Fibroblast of skin of right quadriceps (primary cell): ENCODE results near the gene SPATA3.
"Not testable (repeated sequence)": the region's sequence is repeated elsewhere in the genome, so short reads cannot be mapped to it uniquely, and the experiment has no call there.

Source experiments
- DNase-seq: peaks from one replicate; pipeline ENCODE4 v3.0.0-alpha.2; 2013

SPATA3 gene

DNA sequence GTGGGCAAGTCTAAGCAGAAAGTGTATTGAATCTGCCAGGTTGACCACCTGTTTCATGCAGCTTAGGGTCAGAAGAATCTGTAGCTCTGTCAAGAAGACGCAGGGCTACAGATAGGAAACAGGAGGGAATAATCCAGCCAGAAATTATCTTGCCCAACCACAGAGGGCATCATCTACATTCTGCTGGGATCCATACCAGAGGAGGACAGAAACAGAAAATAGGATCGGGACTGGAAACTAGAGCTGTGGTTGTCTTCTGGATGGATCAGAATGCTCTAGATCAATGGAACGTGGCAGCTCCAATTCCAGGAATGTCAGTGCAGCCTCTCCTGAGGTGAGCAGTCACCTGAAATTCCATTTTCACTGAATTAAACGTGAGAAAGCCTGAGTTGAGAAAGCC lies 3.6 kb downstream of the SPATA3 start:
- DNase-seq = no peak

DNA sequence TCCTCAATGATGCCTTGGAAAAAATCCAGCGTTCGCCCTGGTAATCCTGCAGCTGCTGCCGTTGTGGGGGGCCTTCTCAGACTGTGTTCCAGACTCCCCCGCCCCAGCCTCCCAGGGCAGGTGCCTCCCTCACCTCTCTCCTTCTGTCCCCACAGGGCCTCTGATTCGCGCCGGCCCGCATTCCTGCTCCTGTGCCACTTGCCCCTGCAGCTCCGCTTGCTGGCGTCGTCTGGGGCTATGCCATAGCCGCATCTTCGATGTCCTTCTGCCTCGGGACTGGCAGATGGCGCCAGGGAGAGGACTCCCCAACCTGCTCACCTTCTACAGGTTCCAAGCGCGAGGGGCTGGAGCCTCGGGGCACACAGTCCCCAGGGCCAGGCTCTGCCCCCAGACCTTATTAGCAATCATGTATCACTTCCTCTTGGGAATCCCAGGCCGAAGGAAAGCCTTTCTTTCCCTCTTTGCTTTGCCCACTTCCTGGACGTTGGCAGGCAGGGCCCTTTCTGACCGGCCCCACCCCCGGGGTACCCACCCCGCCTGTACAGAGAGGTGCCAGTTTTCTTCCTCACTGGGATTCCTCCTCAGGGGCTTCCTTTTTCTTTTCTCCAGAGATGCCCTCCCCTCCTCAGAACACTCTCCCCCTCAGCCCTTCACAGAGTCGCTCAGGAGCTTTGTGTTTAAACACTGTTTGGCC lies 4.4 kb downstream of the SPATA3 start:
- DNase-seq = no peak

DNA sequence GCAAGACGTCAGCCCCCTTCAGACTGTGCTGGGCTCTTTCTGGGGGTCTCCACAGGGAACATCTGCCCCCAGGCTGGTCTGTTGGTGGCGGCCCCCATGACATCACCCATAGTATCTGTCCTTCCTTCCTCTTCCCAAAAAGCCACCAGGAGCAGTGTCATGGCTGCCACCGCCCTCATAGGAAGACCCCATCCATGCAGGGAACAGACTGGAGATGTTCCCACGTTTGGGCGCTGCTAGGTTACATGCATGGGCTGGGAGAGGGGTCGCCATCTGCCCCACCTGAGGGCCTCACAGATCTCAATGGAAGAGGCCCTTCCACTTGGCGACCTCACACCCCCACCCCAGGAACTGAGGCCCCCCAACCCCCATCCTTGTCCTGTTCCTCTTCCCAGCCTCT lies 5.1 kb downstream of the SPATA3 start:
- DNase-seq = no peak

DNA sequence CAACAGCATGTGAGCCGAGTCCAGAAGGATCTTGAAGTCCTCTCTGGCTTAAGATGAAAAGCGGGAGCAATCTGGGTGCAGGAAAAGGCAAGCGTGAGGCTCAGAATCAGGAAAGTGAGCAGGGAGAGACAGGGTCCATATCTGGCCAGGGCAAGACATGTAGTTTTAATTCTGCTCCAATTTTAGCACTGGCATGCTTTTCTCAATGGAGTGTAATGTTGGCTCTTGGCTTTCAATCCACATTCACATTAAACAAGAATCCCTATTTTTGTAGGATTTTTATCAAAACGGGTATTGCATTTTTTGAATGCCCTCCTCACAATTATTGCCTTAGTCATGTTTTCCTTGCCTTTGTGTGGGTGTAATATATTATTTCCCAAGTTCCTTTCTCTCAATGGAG lies 6.0 kb downstream of the SPATA3 start:
- DNase-seq = no peak

DNA sequence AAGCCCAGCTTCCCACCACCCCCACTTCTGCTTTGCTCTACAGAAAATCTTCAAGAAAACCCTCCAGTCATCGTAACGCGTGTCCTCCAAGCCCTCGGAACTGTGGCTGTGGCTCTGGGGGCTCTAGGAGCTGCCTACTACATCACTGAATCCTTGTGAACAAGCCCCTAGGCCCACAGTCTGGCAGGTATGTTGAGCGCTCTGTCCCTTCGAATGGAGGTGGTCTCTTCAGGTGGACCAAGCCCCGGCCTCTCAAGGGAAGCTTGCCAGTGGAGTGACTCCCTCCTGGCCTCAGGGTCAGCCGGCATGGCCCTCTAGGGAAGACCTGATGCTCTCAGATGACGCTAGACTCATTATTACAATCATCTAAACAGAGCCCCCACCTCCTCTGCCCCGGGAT lies 6.7 kb downstream of the SPATA3 start:
- no peak for DNase-seq

DNA sequence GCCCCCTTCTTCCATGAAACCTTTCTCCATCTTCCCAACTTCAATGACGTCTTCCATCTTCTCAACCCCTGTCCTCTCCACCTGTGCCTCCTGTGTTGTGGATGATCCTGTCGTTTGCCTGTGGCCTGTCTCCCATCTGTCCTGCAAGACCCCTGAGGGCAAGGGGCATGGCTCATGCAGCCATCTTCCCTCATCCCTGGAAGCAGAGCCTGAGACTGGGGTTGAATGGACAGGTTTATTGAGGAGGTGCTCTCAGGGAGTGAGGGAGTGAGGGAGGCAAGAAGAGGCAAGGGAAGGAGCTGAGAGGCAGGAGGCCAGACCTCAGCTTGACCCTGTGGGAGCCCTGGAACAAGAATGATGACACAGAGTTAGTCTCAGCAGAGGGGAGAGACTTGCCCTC lies 7.3 kb downstream of the SPATA3 start:
- DNase-seq = no peak

DNA sequence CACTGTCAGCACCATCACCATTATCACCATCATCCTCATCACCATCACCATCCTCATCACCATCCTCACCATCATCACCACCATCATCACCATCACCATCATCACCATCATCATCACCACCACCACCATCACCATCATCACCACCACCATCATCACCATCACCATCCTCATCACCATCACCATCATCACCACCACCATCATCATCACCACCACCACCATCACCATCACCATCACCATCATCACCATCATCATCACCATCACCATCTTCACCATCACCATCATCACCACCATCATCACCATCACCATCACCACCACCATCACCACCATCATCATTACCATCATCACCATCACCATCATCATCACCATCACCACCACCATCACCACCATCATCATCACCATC lies 9.0 kb downstream of the SPATA3 start:
- not testable (repeated sequence) for DNase-seq

DNA sequence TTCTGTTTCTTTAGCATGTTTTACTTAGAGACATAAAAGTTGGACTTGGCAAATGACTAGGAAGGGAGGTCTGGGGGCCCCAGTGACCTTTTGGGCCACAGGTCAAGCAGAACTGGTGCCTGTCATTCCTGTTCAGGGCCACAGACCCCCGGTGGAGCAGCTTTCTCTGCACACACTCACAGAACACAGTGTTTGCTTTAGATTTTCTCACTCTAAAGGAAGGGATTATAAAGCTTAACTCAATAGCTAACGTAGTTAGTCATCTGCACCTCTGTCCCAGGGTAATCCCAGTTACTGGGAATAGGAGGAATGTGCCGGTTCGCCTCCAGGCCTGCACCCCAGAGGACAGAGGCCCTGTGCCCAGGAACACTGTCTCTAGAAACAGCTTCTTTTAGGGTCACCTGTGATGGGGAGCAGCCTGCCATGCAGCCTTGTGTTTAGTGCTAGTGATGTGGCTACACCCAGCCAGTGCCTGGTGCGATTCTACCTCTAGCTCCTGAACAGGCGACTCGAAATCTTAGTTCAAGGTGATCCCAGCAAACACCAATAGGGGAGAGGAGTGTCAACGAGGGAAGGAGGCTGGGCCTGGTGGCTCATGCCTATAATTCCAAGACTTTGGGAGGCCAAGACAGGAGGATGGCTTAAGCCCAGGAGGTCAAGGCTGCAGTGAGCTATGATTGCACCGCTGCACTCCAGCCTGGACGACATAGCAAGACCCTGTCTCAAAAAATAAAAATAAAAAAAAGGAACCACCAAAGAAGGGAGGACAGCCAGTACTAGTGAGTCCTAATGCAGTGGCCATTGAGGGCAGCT lies 11.6 kb downstream of the SPATA3 start:
- DNase-seq = no peak

DNA sequence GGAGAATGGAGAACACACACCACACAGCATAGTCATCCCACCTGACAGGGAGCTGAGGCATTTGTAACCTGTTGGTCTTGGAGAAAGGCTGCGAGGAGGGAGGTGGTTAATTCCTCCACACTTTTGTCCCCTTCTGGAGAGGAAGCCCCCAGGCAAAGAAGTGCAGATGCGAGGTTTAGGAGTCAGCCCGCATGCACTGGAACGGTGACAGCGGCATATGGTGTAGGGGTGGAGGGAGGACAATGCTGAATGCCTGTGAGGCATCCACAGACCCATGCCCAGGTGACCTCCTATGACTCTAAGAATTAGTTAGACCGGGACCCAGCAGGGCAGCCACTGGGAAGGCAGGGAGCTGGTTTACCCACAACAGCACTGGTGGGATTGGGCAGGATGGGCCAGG lies 12.2 kb downstream of the SPATA3 start:
- no peak for DNase-seq

DNA sequence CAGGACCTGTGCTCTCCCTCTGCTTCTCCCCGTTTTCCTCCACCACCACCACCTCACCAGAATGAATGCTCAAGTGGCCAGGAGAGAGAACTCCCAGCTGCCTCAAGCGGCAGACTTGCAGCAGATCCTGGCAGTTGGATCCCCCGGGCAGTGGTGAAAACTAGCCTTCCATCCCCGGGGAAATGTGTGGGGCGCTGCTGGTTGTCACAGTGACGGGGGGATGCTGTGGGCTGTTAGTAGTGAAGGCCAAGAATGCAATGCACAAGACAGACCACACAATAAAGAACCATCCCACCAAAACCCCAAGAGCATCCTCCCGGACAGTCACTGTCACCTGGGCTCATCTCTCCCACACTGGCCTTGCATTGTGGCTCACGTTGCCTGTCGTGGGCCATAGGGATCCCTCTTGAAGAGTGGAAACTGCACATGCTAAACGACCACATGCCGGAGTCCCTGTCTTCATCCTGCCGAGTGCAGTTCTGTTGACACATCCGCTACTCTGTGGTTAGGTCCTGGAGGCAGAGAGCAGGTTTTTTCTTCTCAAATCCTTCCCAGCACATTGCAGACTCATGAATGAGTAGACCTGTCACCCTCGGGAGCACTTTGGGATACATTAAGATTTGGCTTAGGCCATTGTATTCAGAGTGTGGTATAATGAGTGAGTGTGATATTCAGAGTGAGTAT lies 13.5 kb downstream of the SPATA3 start:
- no peak for DNase-seq

DNA sequence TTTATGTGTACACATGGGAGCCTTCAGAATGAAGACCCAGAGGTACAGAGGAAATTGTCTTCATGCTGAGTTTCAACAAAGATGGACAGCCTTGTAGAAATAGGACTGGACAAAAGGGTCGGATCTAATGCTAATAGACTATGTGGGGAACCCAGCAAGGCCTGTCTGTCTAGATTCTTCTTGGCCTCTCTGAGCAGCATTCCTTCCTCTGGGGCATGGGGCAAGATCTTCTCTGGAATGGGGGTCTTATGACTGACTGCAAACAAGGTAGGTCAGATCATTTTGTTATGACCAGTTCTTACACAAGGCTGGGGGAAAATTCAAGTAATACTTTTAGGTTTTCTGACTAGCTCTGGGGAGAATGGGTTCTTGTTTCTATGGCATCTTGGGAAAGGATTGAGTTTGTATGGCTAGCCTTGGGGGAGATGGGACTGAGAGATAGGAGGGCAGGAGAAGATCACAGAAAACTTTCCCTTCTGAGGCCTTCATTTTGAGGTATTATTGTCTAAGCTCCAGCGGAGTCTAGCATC lies 14.3 kb downstream of the SPATA3 start:
- no peak for DNase-seq

DNA sequence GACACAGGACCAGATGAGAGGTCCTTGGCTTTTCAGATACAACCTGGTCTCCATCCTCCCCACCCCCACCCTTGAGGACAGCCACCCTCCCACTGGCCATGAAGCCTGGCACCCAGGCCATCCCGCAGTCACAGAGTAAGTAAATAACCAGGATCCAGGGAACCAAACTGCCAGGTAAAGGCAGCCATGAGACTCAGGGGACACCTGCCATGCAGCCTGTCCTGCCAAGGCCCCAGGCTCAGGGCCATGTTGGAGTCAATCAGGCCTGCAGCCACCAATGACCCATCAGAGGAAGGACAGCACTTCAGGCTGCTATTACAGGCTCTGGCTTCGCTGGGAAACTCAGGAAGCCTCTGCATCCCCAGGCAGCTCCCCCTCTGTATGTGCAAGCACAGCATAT lies 15.6 kb downstream of the SPATA3 start:
- DNase-seq = no peak

DNA sequence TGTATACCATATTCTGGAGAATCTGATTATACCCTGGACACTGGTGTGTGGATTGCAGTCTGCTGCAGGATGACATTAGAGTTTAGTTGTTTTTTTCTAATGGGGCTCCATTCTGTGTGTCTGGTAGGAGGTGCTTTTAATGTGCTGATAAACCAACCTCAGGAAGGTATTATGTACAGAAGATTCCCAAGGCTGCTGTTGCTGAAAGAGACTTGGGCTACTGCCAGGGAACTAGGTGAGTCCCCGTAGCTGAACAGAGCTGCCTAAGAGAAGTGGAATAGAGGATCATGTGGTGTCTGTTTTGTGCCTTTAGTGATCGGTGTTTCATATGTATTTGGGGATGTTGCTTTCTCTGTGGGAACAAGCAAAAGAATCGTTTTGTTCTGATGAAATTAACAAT lies 16.5 kb downstream of the SPATA3 start:
- DNase-seq = no peak

DNA sequence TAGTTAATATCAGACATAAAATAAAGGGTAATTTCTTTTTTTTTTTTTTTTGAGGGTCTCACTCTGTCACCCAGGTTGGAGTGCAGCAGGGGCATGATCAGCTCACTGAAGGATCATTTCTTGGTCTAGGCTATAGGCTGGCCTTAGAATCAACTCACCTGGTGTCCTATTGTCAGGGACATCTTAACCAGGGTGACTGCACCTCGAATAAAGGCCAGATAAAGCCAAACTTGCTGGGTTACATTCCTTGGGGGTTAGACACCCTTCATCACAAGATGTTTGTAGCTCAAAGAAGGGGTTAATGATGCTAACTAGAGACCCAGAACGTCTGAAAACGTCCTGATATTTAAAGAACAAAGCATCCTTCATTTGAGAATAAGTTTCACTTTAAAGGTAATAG lies 17.9 kb downstream of the SPATA3 start:
- DNase-seq = no peak

DNA sequence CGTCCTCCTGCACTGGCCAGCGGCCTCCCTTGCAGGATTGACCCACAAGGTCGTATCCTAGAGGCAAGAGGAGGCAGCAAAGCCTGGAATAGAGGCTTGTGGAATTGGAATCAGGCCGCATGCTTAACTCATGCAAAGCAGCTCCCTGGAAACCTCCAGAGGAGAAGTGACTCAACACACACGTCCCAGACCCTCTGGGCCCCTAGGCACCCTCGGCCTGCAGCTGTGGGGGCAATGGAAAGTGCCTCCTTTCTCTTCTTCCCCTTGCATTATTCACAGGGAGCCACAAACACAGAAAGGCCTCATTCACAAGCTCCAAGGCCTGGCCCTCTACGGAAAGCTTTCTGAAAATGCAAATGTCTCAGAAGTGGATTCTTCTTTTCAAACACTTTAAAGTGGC lies 19.6 kb downstream of the SPATA3 start:
- no peak for DNase-seq

DNA sequence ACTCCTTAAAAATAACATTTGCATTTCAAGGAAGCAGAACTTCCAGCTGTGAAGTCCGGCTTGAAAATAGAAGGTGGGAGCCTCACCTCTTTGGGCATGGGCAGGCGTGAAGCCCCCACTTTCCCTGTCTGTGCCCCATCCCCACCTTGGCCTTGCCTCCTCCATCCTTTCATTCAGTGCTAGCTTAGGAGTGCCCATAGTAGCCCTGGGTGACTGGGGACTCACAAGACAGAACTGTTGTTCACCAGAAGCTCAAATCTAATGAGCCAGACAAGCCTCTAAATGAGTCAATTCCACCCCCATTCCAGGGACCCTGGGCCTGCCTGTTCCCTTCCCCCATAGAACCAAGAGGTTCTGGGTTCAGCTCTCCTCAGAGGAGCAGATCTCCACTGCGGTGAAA lies 20.0 kb downstream of the SPATA3 start:
- DNase-seq = no peak

DNA sequence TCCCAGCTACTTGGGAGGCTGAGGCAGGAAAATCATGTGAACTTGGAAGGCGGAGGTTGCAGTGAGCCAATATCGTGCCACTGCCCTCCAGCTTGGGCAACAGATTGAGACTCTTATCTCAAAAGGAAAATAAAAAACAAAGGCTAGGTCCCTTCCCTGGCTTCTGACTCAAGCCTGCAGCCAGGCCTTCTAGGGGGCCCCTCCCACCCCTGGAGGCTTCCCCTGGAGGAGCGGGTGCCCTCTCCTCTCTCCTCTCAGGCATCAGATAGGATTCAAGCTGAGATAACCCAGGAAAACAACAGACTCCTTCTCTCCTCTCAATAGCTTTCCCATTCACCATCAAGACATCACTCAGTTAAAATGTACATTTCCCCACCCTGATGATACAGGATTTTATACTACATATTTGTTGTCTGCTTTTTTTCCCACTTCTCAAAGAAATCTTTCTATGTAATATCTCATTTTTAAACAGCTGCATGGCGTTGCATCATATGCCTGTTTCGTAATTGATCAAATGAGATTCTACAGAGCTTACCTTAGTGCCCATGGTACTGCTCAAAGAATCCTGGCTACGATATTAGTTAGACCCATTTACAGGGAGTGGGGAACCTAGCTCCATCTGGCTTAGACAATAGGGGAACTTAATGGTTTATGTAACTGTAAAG lies 20.8 kb downstream of the SPATA3 start:
- no peak for DNase-seq

DNA sequence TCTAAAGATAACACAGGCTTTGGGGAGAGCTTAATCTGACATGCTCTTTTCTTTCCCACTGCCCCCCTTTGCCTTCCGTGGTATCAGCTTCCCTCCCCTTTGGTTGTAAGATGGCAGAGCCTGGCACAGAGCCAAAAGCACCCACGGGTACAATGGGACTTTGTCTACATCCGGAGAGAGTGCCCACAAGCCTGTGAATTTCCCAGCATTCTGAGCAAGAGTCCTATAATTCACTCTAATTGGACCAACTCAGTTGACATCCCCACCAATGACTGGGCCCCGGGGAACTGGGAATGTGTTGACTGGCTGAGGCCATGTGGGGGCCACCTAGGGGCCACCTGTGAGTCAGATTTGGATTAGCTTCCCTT lies 21.3 kb downstream of the SPATA3 start:
- no peak for DNase-seq

DNA sequence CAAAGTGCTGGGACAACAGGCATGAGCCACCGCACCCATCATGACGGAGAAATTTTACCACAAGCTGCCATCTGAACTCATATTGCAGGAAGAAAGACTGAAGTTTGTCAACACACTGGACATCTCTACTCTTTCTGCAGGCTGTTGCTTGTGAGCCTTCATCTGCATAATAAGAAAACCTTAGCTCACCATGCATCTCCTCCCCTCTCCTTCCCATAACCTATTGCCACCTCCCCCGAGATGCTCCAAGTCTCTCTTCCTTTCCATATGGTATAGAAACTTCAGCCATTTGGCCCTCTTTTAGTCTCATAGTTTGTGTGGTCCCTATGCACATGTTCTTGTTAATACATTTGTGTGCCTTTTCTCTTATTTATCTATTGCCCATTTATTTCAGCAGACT lies 22.3 kb downstream of the SPATA3 start:
- no peak for DNase-seq

DNA sequence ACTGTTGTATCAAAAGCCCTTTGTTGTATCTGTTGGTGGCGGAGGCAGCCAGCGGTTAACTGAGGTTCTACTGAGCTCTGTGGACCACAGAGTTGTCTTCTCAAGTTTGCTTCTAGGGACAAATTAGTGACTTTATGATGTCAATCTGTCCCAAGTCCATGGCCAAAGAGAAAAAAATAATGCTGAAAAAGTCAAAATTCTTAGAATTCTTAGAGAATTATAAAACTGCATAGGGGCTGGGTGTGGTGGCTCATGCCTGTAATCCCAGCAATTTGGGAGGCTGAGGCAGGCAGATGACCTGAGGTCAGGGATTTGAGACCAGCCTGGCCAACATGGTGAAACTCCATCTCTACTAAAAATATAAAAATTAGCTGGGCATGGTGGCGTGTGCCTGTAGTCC lies 29.1 kb downstream of the SPATA3 start:
- not testable (repeated sequence) for DNase-seq

DNA sequence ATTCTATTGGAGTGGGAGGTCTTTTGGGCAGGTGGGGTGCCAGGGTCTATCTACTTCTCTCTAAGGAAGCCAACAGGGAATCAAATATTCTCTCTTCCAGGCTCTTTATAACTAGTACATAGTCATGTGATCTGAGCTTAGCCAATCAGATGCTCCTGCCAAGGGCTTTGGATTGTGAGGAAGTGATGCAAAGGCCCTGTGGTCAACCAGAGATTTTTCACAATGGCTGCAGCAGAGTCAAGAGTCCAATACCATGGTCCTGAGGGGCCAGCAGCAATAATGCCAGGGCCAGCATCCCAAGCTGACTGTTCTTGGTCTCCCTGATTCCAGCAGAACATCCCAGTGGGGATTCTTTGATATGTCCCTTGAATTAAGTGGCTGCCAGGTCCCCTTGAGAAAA lies 33.0 kb downstream of the SPATA3 start:
- DNase-seq = no peak

DNA sequence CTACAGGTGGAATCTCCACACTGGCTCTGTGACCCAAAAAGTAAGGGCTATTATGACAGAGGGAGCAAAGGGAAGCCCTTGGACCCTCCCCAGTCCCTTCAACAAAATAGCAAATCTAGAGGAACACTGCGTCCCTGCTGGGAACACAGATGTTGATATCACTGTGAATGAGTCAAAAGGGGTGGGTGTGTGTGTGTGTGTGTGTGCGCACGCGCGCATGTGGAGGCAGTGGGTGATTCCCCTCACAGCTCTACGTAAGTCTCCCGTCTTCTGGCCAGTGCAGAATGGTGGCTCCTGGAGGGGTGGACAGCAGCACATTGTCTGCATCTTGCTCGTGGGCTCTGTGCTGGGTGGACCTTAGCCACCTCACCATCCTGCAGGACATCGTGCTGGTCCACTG lies 33.6 kb downstream of the SPATA3 start:
- no peak for DNase-seq

DNA sequence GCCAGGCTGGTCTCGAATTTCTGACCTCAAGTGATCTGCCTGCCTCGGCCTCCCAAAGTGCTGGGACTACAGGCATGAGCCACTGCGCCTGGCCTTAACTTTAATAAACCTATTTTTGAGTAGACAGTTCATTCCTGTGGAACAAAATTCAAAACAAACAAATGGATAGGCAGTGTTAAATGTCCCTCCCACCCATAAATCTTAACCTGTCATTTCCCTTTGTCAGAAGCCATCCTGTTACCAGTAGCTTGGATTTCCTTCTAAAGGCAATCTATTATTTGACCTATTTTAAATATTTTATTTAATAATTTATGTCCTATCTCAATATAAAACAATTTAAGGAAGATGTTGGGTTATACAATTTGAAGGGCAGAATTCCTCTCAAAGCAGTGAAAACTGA lies 34.8 kb downstream of the SPATA3 start:
- DNase-seq = no peak
